Stimulated activated CD4-positive, alpha-beta T cell treated with anti-CD3 and anti-CD28 coated beads, Interleukin-12 subunit alpha, Interleukin-12 subunit beta, amount 100 ng/mL, for 48 hours (primary cell): ENCODE measurements around the gene C2CD3.
"Not testable (repeated sequence)": the region's sequence is repeated elsewhere in the genome, so short reads cannot be mapped to it uniquely, and the experiment has no call there.

Source experiments
- DNase-seq, 3 donors: peaks; one replicate each; pipeline ENCODE4 v3.0.0-alpha.2; 2020; ENCODE audit warnings: low read depth in 2 of 3, low spot score in 1 of 3

C2CD3 gene

GRCh38 chr11:74121804-74122203 lies 49.0 kb downstream of the C2CD3 start:
- no peak for DNase-seq

- DNase-seq = not testable (repeated sequence)
These were observed 50.4 kb downstream of the C2CD3 start for GRCh38 chr11:74120260-74121035.

DNA sequence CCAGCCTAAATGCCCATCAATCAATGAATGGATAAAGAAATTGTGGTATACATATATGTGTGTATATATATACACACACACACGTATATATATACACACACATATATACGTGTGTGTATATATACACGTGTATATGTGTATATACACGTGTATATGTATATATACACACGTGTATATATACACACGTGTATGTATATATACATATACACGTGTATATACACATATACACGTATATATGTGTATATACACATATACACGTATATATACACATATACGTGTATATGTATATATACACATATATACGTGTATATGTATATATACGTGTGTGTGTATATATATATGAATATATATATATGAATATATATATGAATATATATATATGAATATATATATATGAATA lies 54.1 kb downstream of the C2CD3 start:
- no peak for DNase-seq

DNA sequence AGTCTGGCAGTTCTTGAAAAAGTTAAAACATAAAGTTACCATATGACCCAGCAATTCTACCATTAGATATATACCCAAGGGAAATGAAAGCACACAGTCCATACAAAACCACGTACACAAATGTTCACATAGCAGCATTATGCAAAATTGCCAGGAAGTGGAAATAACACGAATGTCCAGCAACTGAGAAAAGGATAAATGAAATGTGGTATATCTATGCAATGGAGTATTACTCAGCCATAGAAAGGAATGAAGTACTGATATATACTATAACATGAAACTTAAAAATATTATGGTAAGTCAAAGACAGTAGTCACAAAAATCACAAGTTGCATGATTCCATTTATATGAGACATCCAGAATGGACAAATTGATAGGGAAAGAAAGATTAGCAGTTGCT lies 57.9 kb downstream of the C2CD3 start:
- DNase-seq = no peak

- DNase-seq = no peak
These were observed 64.7 kb downstream of the C2CD3 start for GRCh38 chr11:74106124-74106523.

DNA sequence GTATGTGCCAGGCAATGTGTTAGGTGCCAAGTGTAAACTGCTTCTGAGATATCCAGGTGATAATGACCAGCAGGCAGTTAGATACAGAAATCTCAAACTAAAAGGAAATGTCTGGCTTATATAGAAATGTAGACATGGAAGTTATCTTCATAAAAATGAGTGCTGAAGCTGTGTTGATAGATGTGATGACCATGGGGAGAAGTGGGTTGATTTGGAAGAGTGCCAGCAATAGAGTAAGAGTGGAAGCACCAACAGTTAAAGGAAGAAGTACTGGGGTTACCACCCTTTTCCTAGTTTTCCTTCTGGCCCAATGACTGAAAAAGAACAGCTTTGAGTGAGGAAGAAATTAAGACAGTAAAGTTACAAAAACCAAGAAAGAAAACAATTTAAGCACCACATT lies 68.5 kb downstream of the C2CD3 start:
- DNase-seq = no peak

- no peak for DNase-seq
These were observed 70.1 kb downstream of the C2CD3 start for GRCh38 chr11:74100735-74101134.

DNA sequence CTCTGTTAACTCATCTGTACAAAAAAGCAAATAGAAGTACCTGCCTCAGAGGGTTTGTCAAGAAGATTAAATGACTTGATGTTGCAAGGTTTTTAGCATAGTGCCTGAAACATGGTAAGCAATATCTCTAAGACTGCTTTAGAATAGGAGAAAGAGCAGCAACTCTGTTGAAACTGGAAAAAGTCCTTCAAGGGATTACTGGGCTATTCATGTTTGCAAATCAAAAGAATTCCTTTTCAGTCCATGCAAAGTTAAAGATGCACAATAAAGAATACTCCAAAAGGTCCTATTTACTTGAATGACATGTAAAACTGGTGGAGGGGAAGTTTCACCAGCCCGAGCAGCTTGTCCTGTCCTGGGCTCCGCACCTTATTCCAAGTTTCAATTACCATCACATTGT lies 70.6 kb downstream of the C2CD3 start:
- no peak for DNase-seq

- DNase-seq = no peak
These were observed 73.0 kb downstream of the C2CD3 start for GRCh38 chr11:74097686-74098237.

- no peak for DNase-seq
These were observed 76.4 kb downstream of the C2CD3 start for GRCh38 chr11:74094393-74094792.

DNA sequence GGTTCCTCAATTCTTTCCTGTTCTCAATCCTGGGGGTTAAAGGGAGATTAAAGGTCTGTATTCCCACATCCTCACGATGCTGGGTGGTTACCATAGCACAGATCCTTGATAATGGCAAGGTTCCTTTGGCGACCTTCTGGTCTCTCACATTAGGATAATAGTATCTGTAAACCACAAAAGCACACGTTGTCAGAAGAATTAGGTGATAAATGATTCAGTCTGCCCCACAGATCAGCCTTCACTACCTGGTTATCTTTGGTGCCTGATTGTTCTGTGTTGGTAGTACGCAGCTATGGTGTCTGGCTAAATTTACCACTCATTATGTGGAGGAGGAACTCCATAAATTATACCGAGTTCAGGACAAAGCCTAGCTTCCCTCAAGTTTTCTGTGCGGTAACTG lies 78.4 kb downstream of the C2CD3 start:
- no peak for DNase-seq

- no peak for DNase-seq
These were observed 79.3 kb downstream of the C2CD3 start for GRCh38 chr11:74091549-74091948.

DNA sequence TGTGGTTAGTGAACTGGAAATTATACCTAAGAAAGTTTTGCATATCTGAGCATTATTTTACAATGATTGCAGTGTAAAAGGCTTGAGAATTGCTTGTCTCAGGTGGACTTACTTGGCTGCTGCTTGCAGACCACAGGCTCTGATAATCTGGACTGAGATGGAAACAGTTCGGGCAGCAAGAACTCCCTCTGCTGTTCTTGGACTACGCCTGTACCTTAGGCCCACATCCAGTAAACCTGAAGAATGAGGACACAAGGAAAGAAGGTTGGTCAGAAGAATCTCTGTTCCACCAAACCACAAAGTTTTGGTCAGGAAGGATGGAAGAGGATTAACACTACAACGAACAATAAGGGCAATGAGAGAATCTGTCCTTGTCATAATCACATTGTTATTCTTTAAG lies 80.1 kb downstream of the C2CD3 start:
- DNase-seq = no peak

GRCh38 chr11:74086242-74086884 lies 84.4 kb downstream of the C2CD3 start:
- DNase-seq = no peak

GRCh38 chr11:74085542-74085892 lies 85.3 kb downstream of the C2CD3 start:
- DNase-seq = no peak

- no peak for DNase-seq
These were observed 85.8 kb downstream of the C2CD3 start for GRCh38 chr11:74084796-74085541.

DNA sequence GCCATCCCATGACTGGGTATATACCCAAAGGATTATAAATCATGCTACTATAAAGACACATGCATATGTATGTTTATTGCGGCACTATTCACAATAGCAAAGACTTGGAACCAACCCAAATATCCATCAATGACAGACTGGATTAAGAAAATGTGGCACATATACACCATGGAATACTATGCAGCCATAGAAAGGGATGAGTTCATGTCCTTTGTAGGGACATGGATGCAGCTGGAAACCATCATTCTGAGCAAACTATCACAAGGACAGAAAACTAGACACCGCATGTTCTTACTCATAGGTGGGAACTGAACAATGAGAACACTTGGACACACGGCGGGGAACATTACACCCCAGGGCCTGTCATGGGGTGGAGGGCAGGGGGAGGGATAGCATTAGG lies 86.9 kb downstream of the C2CD3 start:
- DNase-seq = not testable (repeated sequence)

DNA sequence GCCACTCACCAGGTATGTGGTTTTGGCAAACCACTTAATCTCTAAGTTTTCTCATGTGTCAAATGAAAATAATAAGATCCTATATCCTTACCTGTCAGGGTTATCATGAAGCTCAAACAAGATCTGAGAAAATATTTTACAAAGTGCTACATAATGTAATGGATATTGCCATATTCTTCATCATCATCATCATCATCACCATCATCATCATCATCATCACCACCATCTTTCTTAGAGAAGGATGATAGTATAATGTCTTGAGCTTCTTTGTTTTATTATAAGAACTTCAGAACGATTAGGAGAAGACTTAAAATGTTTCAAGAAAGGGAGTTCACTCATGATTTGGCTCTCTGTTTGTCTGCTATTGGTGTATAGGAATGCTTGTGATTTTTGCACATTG lies 89.4 kb downstream of the C2CD3 start:
- DNase-seq = no peak

GRCh38 chr11:74077193-74077592 lies 93.6 kb downstream of the C2CD3 start:
- no peak for DNase-seq

DNA sequence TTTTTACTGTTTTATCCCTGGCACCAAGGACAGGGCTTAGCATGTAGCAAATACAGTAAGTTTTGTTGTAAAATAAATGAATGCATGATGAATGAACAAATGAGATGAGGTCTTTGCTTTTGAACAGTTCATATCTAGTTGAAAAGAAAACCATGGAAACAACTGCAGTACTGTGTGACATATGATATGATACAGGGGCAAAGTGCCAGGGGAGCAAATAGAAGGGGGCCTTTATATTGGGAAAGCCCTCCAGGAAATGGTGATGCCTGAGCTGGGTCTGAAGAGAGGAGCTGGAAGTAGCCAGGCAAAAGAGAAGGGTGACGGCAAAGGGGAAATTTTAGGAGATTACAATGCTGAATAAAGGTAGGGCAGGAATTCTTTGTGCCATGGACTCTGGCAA lies 98.1 kb downstream of the C2CD3 start:
- no peak for DNase-seq

DNA sequence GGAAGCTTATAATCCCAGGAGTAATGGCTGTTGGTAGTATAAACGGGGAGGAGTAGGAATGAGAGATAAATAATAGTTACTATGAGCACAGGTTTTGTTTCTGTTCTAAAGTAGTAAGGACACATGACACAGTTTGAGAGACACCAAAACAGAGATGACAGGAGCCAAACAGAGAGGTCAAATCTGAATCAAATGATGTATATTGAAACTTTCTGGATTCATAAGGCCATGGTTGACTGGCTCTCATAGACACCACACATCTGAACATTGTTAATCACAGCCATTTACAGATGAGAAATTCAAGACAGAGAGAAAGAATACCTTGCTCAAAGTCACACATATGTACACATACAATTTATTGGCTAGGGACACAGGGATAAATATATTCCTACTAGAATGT lies 98.5 kb downstream of the C2CD3 start:
- DNase-seq = no peak
